Transverse colon (tissue), 4 donors: ENCODE measurements around the gene PLA2G4B. TPM values are rescaled to one million over a fixed set of nuclear protein-coding genes. Genes with fewer than 3 reads are reported as not detected.

ENCODE experiments used
- DNase-seq: peaks from one replicate; pipeline ENCODE4 v3.0.0-alpha.2; 2019
- H3K27ac ChIP-seq, 4 donors: fragments of 200-600 bp; sonication (generic); 2 replicates each; pipeline ENCODE4 v1.5.1; 2016 to 2018; ENCODE audit warnings: inconsistent platforms in 4 of 4
- H3K27me3 ChIP-seq: fragments of 200-600 bp; sonication (generic); 2 replicates; pipeline ENCODE4 v1.5.1; 2017; ENCODE audit warnings: inconsistent platforms
- H3K36me3 ChIP-seq, 4 donors: fragments of 200-600 bp; sonication (generic); 2 replicates each; pipeline ENCODE4 v1.5.1; 2017 to 2019; ENCODE audit warnings: inconsistent platforms in 4 of 4
- H3K4me1 ChIP-seq, 4 donors: fragments of 200-600 bp; sonication (generic); 2 replicates each; pipeline ENCODE4 v1.5.1; 2017 to 2020; ENCODE audit warnings: inconsistent platforms in 4 of 4
- H3K4me3 ChIP-seq, 4 donors: fragments of 200-600 bp; sonication (generic); 1 replicate in 1 of 4; 2 replicates in 3 of 4; pipeline versions ENCODE4 v1.5.1 to v1.6.1; 2017 to 2019; ENCODE audit warnings: inconsistent platforms in 4 of 4
- H3K9me3 ChIP-seq, 2 donors: fragments of 200-600 bp; sonication (generic); 2 replicates each; pipeline ENCODE4 v1.5.1; 2017 to 2019; ENCODE audit warnings: inconsistent platforms in 2 of 2
- CTCF ChIP-seq, 5 experiments: fragments of 200-600 bp in 3 of 5; fragments of 450-650 bp in 2 of 5; sonication (generic) in 3 of 5; IDR thresholded peaks; 1 replicate in 2 of 5; 2 replicates in 3 of 5; pipeline ENCODE4 v1.5.1; 2016 to 2017; ENCODE audit warnings: antibody characterized with exemption in 5 of 5, inconsistent platforms in 3 of 5, mild to moderate bottlenecking in 2 of 5, moderate library complexity in 1 of 5
- EP300 ChIP-seq: sonication (generic); formaldehyde crosslinking; IDR thresholded peaks from one replicate; pipeline ENCODE4 v1.6.1; 2017; ENCODE audit warnings: antibody characterized with exemption, low read depth
- POLR2A ChIP-seq: fragments of 450-650 bp; IDR thresholded peaks from one replicate; pipeline ENCODE4 v1.6.1; 2016; ENCODE audit warnings: antibody characterized with exemption, mild to moderate bottlenecking, moderate library complexity
- POLR2AphosphoS5 ChIP-seq, 3 donors: sonication (generic); formaldehyde crosslinking; IDR thresholded peaks; one replicate each; pipeline ENCODE4 v1.6.1; 2016; ENCODE audit warnings: antibody characterized with exemption in 3 of 3
- WGBS, 2 donors: methylation state at CpG; one replicate each; pipeline ENCODE4 v1.1.5; 2018; ENCODE audit warnings: low coverage in 1 of 2; 5-methylcytosine and 5-hydroxymethylcytosine counted together
- in situ Hi-C, 4 donors: fragments of 200-750 bp; cut with MboI; loops; one replicate each; pipeline versions ENCODE4 v1.15.0 to v1.15.1; 2017; ENCODE audit warnings: low sequenced_read_pairs in 3 of 4, low pct_ligation_motif_present in 1 of 4, low pct_unique_long_range_greater_than_20kb in 1 of 4
- intact Hi-C: fragments of 100-400 bp; cut with DNase I; formaldehyde crosslinking; loops from one replicate; pipeline ENCODE4 v1.15.1; 2023; ENCODE audit warnings: low total_unique reads
- total RNA-seq, 4 donors: library from RNA; depleted of rRNA; stranded (reverse); fragments of >200 nt; gene quantifications; one replicate each; pipeline ENCODE4 v1.1.0, GENCODE V29; 2016

Gene PLA2G4B
- total RNA-seq, 4 donors from 2014 or later = 1.6 to 5.2 (median 3.5) TPM; not detected in 1

GRCh38 chr15:41885321-41885720 lies 46.7 kb downstream of the PLA2G4B start:
- Histone ChIP-seq H3K4me1 (peaks cover 3 to 14% (median 13%) of the 10 kb centered on the region in 4 donors), H3K4me3 (no peak overlapping the region), H3K27me3 (peaks cover 23% of the 10 kb centered on the region), H3K9me3 (no peaks in the 10 kb centered on the region), H3K36me3 (no peaks in the 10 kb centered on the region), H3K27ac (no peak overlapping the region)
- TF ChIP-seq CTCF (IDR thresholded peaks at IDR 0.05) (no peak), POLR2AphosphoS5 (IDR thresholded peaks at IDR 0.05) (no peak), EP300 (no peak), POLR2A (no peak)
- intact Hi-C loops (no loop called here), in situ Hi-C loops (no loop called here)
- no peak for DNase-seq

- intact Hi-C loops (no loop called here), in situ Hi-C loops (no loop called here)
Measured at GRCh38 chr15:41885841-41886240, 47.2 kb downstream of the PLA2G4B start.

GRCh38 chr15:41886741-41887140 lies 48.1 kb downstream of the PLA2G4B start:
- no peak overlapping the region for H3K4me3 ChIP-seq
- H3K9me3 ChIP-seq = no peaks in the 10 kb centered on the region
- no peak for TF ChIP-seq CTCF (IDR thresholded peaks at IDR 0.05)
- TF ChIP-seq POLR2AphosphoS5 (IDR thresholded peaks at IDR 0.05) = no peak
- TF ChIP-seq POLR2A = no peak
- TF ChIP-seq EP300 = no peak
- 92 to 100% methylated on average over 3 to 7 of the region's 7 CpGs for WGBS, 2 donors
- no peak for DNase-seq
- in situ Hi-C loops = no loop called here
- no peaks in the 10 kb centered on the region for H3K36me3 ChIP-seq
- intact Hi-C loops = no loop called here
- peaks cover under 1 to 10% (median 9%) of the 10 kb centered on the region in 4 donors for H3K4me1 ChIP-seq
- no peak overlapping the region for H3K27ac ChIP-seq
- H3K27me3 ChIP-seq = peaks cover 9% of the 10 kb centered on the region

More at GRCh38 chr15:41885841-41886240, 47.2 kb downstream of the PLA2G4B start:
- peaks cover 18% of the 10 kb centered on the region for H3K27me3 ChIP-seq
- H3K4me3 ChIP-seq = no peak overlapping the region
- no peaks in the 10 kb centered on the region for H3K36me3 ChIP-seq
- peaks cover 3 to 14% (median 13%) of the 10 kb centered on the region in 4 donors for H3K4me1 ChIP-seq
- TF ChIP-seq POLR2AphosphoS5 (IDR thresholded peaks at IDR 0.05) (no peak), POLR2A (no peak)
- H3K9me3 ChIP-seq = no peaks in the 10 kb centered on the region
- DNase-seq = no peak
- 94% methylated on average over 10 of the region's 14 CpGs; no CpG with 5 or more reads in 1 of the 2 donors for WGBS, 2 donors
- no peak overlapping the region for H3K27ac ChIP-seq

- 90 to 97% methylated on average over 2 to 10 of the region's 10 CpGs for WGBS, 2 donors
- in situ Hi-C loops (no loop called here), intact Hi-C loops (no loop called here)
- H3K27me3 ChIP-seq = peaks cover 5% of the 10 kb centered on the region
- H3K9me3 ChIP-seq = no peaks in the 10 kb centered on the region
- TF ChIP-seq POLR2AphosphoS5 (IDR thresholded peaks at IDR 0.05) (no peak), CTCF (IDR thresholded peaks at IDR 0.05) (no peak), POLR2A (no peak), EP300 (no peak)
- no peak overlapping the region for H3K4me3 ChIP-seq
- no peak for DNase-seq
- no peaks in the 10 kb centered on the region for H3K36me3 ChIP-seq
- peaks cover 0 to 6% (median 5%) of the 10 kb centered on the region in 4 donors for H3K4me1 ChIP-seq
- no peak overlapping the region for H3K27ac ChIP-seq
Measured at GRCh38 chr15:41887161-41887560, 48.5 kb downstream of the PLA2G4B start.

- 85 to 100% methylated on average over 1 to 9 of the region's 9 CpGs for WGBS, 2 donors
- intact Hi-C loops = no loop called here
- Histone ChIP-seq H3K27me3 (no peaks in the 10 kb centered on the region), H3K36me3 (no peaks in the 10 kb centered on the region), H3K27ac (no peak overlapping the region), H3K4me1 (peaks cover 0 to 5% (median 4%) of the 10 kb centered on the region in 4 donors), H3K4me3 (no peak overlapping the region), H3K9me3 (no peaks in the 10 kb centered on the region)
- in situ Hi-C loops = no loop called here
- no peak for DNase-seq
- TF ChIP-seq POLR2A (no peak), CTCF (IDR thresholded peaks at IDR 0.05) (no peak), POLR2AphosphoS5 (IDR thresholded peaks at IDR 0.05) (no peak), EP300 (no peak)
Measured at GRCh38 chr15:41887893-41888292, 49.2 kb downstream of the PLA2G4B start.
